Astrocyte of the hippocampus (primary cell): ENCODE results near the gene FYCO1.
"Not testable (repeated sequence)": the region's sequence is repeated elsewhere in the genome, so short reads cannot be mapped to it uniquely, and the experiment has no call there.

Experiments
- DNase-seq: peaks from one replicate; pipeline ENCODE4 v3.0.0; 2011; ENCODE audit warnings: low read depth, low spot score

Gene FYCO1

GRCh38 chr3:45995236-45996192 lies at the start of gene FYCO1:
TSS of gene FYCO1 (minus strand) at chr3:45995824. CDS start at chr3:45984910, 10,914 bp downstream.
- peak; percentile 95 for DNase-seq

DNA sequence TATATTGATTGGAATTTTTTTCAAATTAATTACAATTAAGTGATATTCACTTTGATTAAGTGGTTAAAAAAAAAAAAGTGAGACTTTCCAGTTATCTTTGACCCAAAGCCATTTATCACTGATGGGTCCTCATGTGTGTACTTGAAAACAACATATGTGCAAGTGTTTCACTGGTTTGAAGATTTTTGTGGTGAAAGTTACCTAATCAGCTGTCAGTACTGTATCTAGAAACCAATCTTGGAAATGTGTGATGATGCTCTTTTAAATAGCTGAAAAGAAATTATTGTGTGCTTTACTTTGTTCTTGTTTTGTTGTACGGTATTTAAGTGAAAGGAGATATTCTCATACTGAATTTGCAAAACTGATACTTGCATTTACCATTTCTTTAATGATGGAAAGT lies 43.3 kb upstream of the FYCO1 start:
- no peak for DNase-seq

DNA sequence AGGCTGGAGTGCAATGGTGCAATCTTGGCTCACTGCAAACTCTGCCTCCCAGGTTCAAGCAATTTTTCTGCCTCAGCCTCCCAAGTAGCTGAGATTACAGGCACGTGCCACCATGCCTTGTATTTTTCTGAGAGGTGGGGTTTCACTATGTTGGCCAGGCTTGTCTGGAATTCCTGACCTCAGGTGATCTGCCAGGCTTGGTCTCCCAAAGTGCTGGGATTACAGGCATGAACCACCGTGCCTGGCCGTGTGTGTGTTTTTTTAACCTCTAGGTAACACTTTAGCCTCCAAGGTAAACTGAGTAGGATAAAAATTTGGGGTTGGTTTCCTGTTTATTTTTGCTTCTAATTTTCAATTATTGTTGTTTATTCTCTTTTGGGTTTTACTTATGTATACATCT lies 42.4 kb upstream of the FYCO1 start:
- DNase-seq = not testable (repeated sequence)

- DNase-seq = no peak
Measured at GRCh38 chr3:46036191-46036590, 40.6 kb upstream of the FYCO1 start.

GRCh38 chr3:46031747-46032146 lies 36.1 kb upstream of the FYCO1 start:
- DNase-seq = no peak

- no peak for DNase-seq
Measured at GRCh38 chr3:46031269-46031668, 35.6 kb upstream of the FYCO1 start.

GRCh38 chr3:46030626-46031025 lies 35.0 kb upstream of the FYCO1 start:
- no peak for DNase-seq

DNA sequence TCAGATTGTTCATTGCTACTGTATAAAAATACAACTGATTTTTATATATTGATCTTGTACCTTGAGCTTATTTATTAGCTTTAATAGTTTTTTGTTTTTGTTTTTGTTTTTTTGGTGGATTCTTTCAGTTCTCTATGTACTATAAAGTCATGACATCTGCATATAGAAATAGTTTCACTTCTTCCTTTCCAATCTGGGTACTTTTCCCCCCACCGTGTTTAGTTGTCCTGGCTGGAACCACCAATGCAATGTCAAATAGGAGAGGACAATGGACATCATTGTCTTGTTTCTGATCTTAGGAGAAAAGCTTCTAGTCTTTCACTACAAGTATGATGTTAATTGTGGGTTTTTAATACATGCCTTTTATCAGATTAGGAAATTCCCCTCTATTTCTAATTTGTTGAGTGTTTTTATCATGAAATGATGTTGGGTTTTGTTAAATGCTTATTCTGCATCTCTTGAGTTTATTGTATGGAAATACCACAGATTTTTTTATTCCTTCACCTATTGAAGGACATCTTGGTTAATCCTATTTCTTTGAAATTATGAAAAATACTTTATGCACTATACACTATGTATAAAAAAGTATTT lies 34.4 kb upstream of the FYCO1 start:
- DNase-seq = no peak

DNA sequence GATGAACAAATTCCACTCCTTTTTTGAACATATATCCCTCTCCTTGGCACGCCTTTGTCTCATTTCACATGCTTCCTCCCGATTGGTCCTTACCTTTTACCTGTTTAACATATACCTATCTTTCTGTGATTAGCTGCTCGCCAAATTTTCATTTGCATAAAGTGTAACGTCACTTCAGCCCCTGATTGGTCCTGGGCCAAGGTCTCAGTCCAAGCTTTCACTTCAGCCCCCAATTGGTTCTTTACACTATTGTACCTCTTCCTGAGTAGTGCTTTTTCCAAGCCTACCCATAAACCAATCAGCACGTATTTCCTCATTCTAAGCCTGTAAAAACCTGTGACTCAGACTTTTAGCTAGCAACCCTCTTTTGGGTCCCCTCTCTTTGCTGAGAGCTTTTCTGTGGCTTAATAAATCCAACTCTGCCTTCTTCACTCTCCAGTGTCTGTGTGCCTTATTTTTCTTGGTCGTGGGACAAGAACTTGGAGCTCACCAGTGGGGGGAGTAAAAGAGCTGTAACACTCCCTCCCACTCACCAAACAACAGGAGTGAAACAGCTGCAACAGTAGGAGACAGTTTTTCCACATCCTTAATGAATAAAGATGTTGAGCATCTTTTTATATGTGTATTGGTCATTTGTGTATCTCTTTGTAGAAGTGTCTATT lies 32.2 kb upstream of the FYCO1 start:
- no peak for DNase-seq

DNA sequence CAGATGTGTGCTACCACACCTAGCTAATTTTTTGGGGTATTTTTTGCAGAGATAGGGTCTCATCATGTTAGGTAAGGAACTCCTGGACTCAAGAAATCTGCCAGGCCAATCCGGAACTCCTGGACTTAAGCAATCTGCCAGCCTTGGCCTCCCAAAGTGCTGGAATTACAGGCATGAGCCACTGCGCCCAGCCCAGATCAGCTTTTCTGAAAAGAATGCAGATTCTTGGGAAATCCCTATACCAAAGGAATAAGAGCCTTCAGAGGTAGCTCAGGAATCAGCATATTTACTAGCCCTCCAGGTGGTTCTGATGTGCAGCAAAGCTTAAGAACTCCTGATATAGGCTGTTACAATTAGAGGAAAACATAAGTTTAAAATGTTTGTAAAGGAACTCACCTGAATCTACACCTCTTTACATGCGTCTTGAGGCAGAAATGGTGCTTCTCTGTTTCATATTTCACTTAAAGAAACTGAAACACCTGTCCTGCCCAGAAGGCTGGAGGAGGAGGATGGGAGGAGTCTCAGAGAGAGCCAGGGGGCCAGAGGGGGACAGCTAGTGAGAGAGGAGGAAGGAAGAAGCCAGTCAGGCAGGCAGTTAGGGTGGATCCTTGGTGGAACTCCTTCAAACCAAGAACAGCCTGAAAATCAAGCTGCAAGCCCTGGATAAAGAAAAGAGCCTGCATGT lies 31.5 kb upstream of the FYCO1 start, which contains the start of gene XCR1:
Gene XCR1, minus strand, starts transcription at position 463 of the 685 bp plus-strand sequence. CDS start 5,536 bp downstream, outside the sequence.
- no peak for DNase-seq

DNA sequence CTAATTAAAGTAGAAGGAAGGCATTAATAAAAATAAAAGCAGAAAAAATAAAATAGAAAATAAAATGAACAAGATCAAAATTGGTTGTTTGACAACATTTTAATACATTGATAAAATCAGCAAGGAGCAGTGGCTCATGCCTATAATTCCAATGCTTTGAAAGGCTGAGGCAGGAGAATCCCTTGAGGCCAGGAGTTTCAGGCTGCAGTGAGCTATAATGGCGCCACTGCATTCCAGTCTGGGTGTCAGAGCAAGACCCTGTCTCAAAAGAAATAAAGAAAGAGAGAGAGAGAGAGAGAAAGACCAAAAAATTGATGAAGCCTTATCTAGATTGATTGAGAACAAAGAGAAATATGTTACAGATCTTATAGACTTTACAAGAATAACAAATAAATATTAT lies 29.5 kb upstream of the FYCO1 start:
- DNase-seq = no peak

GRCh38 chr3:46024131-46024530 lies 28.5 kb upstream of the FYCO1 start:
- no peak for DNase-seq

DNA sequence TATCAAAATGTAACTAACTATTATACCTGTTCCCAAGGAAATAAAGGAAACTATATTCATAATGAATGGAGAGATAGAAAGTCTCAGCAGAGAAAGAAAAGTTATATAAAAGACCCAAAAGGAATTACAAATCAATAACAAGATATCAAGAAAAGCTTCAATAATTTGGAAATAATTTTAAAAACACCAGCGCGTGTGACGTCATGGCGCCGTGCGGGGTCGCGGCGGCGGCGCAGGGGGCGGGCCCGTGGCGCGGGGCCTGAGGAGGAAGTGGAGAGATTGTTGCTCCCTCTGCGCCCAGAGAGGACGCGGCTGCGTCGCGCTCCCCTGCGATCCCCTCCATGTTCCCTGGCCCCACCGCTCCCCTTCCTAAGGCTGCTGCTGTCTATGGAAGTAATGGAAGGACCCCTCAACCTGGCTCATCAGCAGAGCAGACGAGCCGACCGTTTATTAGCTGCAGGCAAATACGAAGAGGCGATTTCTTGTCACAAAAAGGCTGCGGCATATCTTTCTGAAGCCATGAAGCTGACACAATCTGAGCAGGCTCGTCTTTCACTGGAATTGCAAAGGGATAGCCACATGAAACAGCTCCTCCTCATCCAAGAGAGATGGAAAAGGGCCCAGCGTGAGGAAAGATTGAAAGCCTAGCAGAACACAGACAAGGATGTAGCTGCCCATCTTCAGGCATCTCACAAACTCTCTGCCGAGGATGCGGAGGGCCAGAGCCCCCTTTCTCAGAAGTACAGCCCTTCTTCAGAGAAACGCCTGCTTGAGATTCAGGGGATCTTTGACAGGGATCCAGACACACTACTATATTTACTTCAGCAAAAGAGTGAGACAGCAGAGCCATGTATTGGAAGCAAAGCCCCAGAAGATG lies 27.5 kb upstream of the FYCO1 start:
- no peak for DNase-seq

GRCh38 chr3:46021516-46021915 lies 25.9 kb upstream of the FYCO1 start:
- no peak for DNase-seq

DNA sequence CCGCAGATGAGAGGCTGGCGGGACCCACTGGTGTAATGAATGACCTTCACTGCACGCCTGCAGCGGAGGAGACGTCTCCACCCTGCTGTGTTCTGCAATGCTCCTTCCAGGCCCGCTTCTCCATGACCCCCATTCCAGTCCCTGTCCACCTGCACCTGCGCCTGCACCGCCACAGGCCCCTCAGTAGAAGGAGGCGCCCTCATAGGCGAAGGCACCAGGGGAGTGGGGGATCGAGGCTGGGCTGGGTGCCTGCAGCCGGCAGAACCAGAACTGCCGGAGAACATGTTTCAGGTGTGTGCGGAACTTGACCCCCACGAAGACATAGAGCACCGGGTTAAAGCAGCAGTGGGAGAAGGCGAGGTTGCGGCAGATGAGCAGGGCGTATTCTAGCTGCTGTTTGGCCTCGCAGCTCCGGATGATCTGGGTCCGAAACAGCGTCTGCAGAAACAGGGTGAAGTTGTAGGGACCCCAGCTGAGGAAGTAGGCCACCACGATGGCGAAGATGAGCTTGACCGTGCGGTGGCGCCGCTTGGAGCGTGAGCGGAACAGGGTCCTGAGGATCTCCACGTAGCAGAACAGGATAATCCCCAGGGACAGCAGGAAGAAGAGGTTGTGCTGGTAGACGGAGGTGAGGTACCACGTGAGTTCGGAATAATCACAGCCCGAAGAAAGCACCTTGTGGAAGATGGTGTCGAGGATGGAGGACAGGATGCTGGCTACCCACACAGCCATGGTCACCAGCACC lies 25.3 kb upstream of the FYCO1 start:
- DNase-seq = no peak

DNA sequence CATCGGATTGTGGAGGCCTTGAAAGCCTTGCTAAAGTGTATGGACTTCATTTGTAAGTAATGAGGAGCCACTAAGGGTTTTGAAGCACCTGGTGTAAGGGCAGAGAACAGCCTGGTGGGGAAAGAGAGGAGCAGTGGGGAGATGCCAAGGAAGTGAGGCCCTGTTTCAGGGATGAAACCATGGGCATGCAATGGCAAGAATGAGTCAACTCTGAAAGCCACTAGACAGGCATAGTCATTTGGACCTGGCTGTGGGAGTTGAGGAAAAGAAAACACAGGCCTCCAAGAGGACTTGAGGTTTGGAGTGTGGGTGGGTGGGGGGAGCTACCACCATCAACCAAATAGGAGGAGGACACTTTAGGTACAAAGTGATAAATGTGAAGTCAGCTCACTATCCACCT lies 24.1 kb upstream of the FYCO1 start:
- DNase-seq = peak; percentile 4

DNA sequence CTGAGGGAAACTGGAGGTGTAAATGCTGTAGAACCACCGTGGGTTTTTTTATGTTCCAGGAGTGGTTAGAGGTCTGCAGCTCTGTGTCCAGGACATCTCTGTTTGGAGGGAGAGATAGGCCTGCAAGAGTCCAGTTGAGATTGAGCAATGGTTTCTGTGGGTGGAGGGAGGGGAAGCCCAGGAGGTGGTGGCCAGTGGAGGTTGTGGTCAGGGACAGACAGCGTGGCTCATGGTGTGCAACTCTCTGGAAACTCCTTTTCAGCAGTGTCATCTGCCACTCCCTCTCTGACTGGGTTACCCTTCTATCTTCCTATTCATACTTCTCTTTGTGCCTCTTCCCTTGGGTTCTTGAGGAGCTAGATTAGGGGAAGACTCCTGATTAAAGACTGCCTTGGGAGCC lies 22.1 kb upstream of the FYCO1 start:
- DNase-seq = no peak

DNA sequence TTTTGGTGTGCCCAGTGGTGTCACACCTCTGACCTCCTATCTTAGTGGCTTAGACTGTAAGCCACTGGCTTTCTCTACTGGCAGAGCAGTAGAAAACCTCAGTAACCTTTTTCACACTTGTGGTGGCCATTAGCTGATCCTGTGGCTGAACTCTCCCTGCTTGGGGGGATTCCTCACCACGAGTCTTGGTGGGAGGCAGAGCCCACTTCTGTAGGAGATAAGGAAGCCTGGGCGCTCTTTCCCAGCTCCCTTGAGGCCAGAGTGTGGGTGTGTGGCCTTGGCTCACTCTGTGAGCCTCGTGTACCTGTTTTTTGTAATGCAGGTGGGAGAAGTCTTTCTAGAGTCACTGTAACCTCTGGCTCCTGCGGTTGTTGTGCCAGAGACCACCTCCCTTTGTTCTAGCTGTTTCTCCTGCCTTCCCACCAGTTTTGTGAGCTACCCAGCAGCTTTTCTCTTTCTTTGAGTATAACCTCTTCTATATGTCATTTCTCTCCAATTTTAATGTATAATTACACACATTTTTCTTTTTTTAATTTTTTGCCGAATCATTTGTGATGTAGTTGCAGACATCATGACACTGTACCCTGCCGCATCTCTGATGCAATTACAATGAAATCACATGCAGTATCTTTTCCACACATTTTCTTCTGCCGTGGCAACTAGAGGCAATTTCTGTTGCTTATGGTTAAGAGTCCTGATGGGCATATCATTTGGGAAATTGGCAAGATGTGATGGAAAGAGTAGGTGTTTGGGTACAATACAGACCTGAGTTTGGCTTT lies 17.9 kb upstream of the FYCO1 start:
- DNase-seq = no peak

DNA sequence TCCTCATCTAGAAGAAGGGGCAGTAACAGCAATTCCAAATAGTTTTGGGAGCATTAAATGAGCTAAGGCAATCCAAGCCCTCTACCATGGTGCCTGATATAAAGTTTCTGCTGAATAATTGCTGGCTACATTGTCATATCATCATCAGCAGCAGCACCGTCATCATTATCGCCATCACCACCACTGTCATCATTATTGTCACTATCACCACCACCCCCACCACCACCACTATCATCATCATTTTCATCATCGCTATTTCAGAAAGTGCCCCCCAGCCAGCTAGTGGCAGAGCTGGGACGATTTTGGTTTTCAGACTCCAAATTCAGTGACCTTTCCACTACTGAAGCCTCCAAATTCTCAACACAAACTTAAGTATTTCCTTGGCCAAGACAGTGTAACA lies 16.6 kb upstream of the FYCO1 start:
- no peak for DNase-seq
